Loucy (cell line): Measurements from ENCODE around the gene VSIG10L2.

Experiments
- H2AFZ ChIP-seq: fragments of 200-600 bp; sonication (generic); 2 replicates; pipeline ENCODE4 v1.6.0; 2016; ENCODE audit warnings: antibody characterized with exemption, mild to moderate bottlenecking, low read length, moderate library complexity
- H3F3A ChIP-seq: fragments of 200-600 bp; 2 replicates; pipeline ENCODE4 v1.6.0; 2016; ENCODE audit warnings: antibody characterized with exemption, low read depth, mild to moderate bottlenecking
- H3K27me3 ChIP-seq: fragments of 200-600 bp; sonication (generic); 2 replicates; pipeline ENCODE4 v1.6.1; 2014; ENCODE audit warnings: low read length, mild to moderate bottlenecking; ENCODE audit not compliant: insufficient read depth, poor library complexity, severe bottlenecking
- H3K36me3 ChIP-seq: fragments of 200-600 bp; sonication (generic); 2 replicates; pipeline ENCODE4 v1.6.1; 2016; ENCODE audit warnings: low read length; ENCODE audit not compliant: insufficient read depth
- H3K4me1 ChIP-seq: fragments of 200-600 bp; sonication (generic); 2 replicates; pipeline ENCODE4 v1.5.1; 2014; ENCODE audit warnings: low read length, mild to moderate bottlenecking; ENCODE audit not compliant: insufficient read depth, poor library complexity, severe bottlenecking
- H3K4me2 ChIP-seq: fragments of 200-600 bp; sonication (generic); 2 replicates; pipeline ENCODE4 v1.6.0; 2014; ENCODE audit warnings: antibody characterized with exemption, low read length, low read depth, mild to moderate bottlenecking; ENCODE audit not compliant: poor library complexity, severe bottlenecking
- H3K4me3 ChIP-seq: fragments of 200-600 bp; sonication (generic); 2 replicates; pipeline ENCODE4 v1.5.1; 2014; ENCODE audit warnings: low read length, mild to moderate bottlenecking, mixed read lengths; ENCODE audit not compliant: poor library complexity, severe bottlenecking
- H3K79me2 ChIP-seq: fragments of 200-600 bp; sonication (generic); 2 replicates; pipeline ENCODE4 v1.6.1; 2014; ENCODE audit warnings: low read length; ENCODE audit not compliant: insufficient read depth
- H3K9ac ChIP-seq: fragments of 200-600 bp; sonication (generic); 2 replicates; pipeline ENCODE4 v1.6.0; 2014; ENCODE audit warnings: mild to moderate bottlenecking, low read depth, low read length, moderate library complexity; ENCODE audit not compliant: poor library complexity, severe bottlenecking
- H3K9me2 ChIP-seq: fragments of 200-600 bp; sonication (generic); replicated peaks from 2 replicates; pipeline ENCODE4 v1.6.1; 2016; ENCODE audit warnings: low read depth, low read length, mixed read lengths
- H3K9me3 ChIP-seq: fragments of 200-600 bp; sonication (generic); 2 replicates; pipeline ENCODE4 v1.6.1; 2014; ENCODE audit warnings: mild to moderate bottlenecking, antibody characterized with exemption, low read length, low read depth; ENCODE audit not compliant: insufficient read depth
- H4K20me1 ChIP-seq: fragments of 200-600 bp; sonication (generic); 2 replicates; pipeline ENCODE4 v1.6.0; 2014; ENCODE audit warnings: antibody characterized with exemption, low read length, mild to moderate bottlenecking; ENCODE audit not compliant: insufficient read depth, poor library complexity, severe bottlenecking
- CTCF ChIP-seq: fragments of 200-600 bp; sonication (generic); conservative IDR thresholded peaks from 2 replicates; pipeline ENCODE4 v1.5.1; 2014; ENCODE audit warnings: mild to moderate bottlenecking, antibody characterized with exemption, low read length
- EZH2phosphoT487 ChIP-seq: fragments of 200-600 bp; IDR thresholded peaks from 2 replicates; pipeline ENCODE4 v1.6.1; 2018; ENCODE audit warnings: antibody characterized with exemption, mild to moderate bottlenecking, moderate library complexity, borderline replicate concordance

The VSIG10L2 gene

GRCh38 chr11:125931668-125932067 lies 14.2 kb upstream of the VSIG10L2 start:
- H3F3A ChIP-seq: no peaks in the 10 kb centered on the region
- no peaks in the 10 kb centered on the region for H3K9me3 ChIP-seq
- no peaks in the 10 kb centered on the region for H3K4me1 ChIP-seq
- no peak overlapping the region for H3K4me2 ChIP-seq
- H2AFZ ChIP-seq: no peak overlapping the region
- H4K20me1 ChIP-seq: no peaks in the 10 kb centered on the region
- H3K9me2 ChIP-seq: no peaks in the 10 kb centered on the region
- TF ChIP-seq CTCF (no peak), EZH2phosphoT487 (no peak)
- H3K36me3 ChIP-seq: no peaks in the 10 kb centered on the region
- no peak overlapping the region for H3K9ac ChIP-seq
- peaks cover 14% of the 10 kb centered on the region for H3K27me3 ChIP-seq
- no peak overlapping the region for H3K4me3 ChIP-seq
- H3K79me2 ChIP-seq: no peaks in the 10 kb centered on the region

- peaks cover 18% of the 10 kb centered on the region for H3K27me3 ChIP-seq
- H3K9me3 ChIP-seq: no peaks in the 10 kb centered on the region
- no peak overlapping the region for H3K4me2 ChIP-seq
- no peaks in the 10 kb centered on the region for H3K9me2 ChIP-seq
- H3K4me3 ChIP-seq: no peak overlapping the region
- no peaks in the 10 kb centered on the region for H3K79me2 ChIP-seq
- no peaks in the 10 kb centered on the region for H3F3A ChIP-seq
- H4K20me1 ChIP-seq: no peaks in the 10 kb centered on the region
- no peaks in the 10 kb centered on the region for H3K4me1 ChIP-seq
- H3K36me3 ChIP-seq: no peaks in the 10 kb centered on the region
- no peak overlapping the region for H2AFZ ChIP-seq
- no peak overlapping the region for H3K9ac ChIP-seq
- TF ChIP-seq EZH2phosphoT487 (no peak), CTCF (no peak)
These were observed 13.5 kb upstream of the VSIG10L2 start for GRCh38 chr11:125932301-125932700.

- H3F3A ChIP-seq: no peaks in the 10 kb centered on the region
- H3K9me2 ChIP-seq: no peaks in the 10 kb centered on the region
- H3K4me3 ChIP-seq: no peak overlapping the region
- no peaks in the 10 kb centered on the region for H3K9me3 ChIP-seq
- peaks cover 18% of the 10 kb centered on the region for H3K27me3 ChIP-seq
- H3K4me2 ChIP-seq: no peak overlapping the region
- H3K9ac ChIP-seq: no peak overlapping the region
- H4K20me1 ChIP-seq: no peaks in the 10 kb centered on the region
- H2AFZ ChIP-seq: no peak overlapping the region
- H3K4me1 ChIP-seq: no peaks in the 10 kb centered on the region
- no peaks in the 10 kb centered on the region for H3K36me3 ChIP-seq
- no peaks in the 10 kb centered on the region for H3K79me2 ChIP-seq
- no peak for TF ChIP-seq EZH2phosphoT487
- no peak for TF ChIP-seq CTCF
These were observed 12.6 kb upstream of the VSIG10L2 start for GRCh38 chr11:125933030-125933813.
